MM.1S (cell line): ENCODE data around the gene XRCC4.

ENCODE experiments used
- EZH2 ChIP-seq: fragments of 300-600 bp; sonication (generic); optimal IDR thresholded peaks from 2 replicates; pipeline ENCODE3; 2017; ENCODE audit warnings: low read depth, mild to moderate bottlenecking, antibody characterized with exemption, low read length, mixed read lengths
- EZH2phosphoT487 ChIP-seq: fragments of 300-600 bp; sonication (generic); IDR thresholded peaks from 2 replicates; pipeline ENCODE4 v1.6.1; 2018; ENCODE audit warnings: antibody characterized with exemption, low read length

GRCh38 chr5:83133797-83134196 is 56.5 kb downstream of the XRCC4 start:
- no peak for TF ChIP-seq EZH2phosphoT487
- TF ChIP-seq EZH2, result no peak
